Peyer's patch (tissue), 4 donors: ENCODE results near the gene LOXHD1.

Source experiments
- POLR2A ChIP-seq, 2 donors: fragments of 450-650 bp; IDR thresholded peaks; one replicate each; pipeline ENCODE4 v1.5.1; 2017; ENCODE audit warnings: antibody characterized with exemption in 2 of 2, mild to moderate bottlenecking in 2 of 2, moderate library complexity in 2 of 2
- TF ChIP-seq, protein P1 (sequence below), 6 experiments: fragments of 450-650 bp in 4 of 6; fragments of 200-600 bp in 2 of 6; sonication (generic) in 1 of 6; IDR thresholded peaks; one replicate each; pipeline ENCODE4 v1.5.1; 2017 to 2019; ENCODE audit warnings: antibody characterized with exemption in 6 of 6, mild to moderate bottlenecking in 3 of 6, moderate library complexity in 1 of 6

DNA sequence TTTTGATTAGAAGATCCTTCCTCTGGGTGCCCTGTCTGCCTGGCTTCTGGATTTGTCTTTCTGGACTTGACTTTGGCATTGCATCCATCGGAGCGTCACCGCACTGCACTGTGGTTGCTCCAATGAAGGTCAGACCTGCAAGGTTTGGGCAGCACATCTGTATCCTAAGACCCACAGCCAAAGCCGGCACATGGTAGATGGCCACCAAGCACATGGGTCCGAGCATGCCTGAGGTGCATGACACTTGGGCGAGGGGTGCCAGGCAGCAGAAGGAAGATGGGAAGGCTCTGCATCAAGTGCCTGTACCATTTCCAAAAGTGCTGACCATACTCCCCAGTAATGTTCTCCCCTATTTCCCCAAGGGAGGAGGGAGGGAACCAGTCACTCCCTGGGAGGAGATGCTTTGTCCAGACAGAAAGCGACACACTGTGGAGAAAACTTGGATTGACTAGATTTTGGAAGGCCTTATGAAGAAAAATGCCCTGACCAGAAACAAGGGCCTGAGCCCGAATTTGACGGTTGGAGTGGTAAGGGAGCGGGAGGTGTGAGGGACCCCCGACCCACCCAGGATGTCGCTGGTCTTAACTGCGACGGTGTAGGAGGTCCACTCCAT is 149.9 kb downstream of the LOXHD1 start:
- TF ChIP-seq POLR2A (IDR thresholded peaks at IDR 0.05), result no peak
- TF ChIP-seq, protein P1, sequence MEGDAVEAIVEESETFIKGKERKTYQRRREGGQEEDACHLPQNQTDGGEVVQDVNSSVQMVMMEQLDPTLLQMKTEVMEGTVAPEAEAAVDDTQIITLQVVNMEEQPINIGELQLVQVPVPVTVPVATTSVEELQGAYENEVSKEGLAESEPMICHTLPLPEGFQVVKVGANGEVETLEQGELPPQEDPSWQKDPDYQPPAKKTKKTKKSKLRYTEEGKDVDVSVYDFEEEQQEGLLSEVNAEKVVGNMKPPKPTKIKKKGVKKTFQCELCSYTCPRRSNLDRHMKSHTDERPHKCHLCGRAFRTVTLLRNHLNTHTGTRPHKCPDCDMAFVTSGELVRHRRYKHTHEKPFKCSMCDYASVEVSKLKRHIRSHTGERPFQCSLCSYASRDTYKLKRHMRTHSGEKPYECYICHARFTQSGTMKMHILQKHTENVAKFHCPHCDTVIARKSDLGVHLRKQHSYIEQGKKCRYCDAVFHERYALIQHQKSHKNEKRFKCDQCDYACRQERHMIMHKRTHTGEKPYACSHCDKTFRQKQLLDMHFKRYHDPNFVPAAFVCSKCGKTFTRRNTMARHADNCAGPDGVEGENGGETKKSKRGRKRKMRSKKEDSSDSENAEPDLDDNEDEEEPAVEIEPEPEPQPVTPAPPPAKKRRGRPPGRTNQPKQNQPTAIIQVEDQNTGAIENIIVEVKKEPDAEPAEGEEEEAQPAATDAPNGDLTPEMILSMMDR (IDR thresholded peaks at IDR 0.05), result no peak
